Ramos (cell line): ENCODE measurements around the gene SELENOO.

ENCODE experiments used
- in situ Hi-C: fragments of 300-500 bp; cut with MboI; formaldehyde crosslinking; loops from one replicate; pipeline ENCODE4 v1.14.3; 2022; ENCODE audit warnings: low sequenced_read_pairs; ENCODE audit not compliant: unreplicated experiment

SELENOO gene

DNA sequence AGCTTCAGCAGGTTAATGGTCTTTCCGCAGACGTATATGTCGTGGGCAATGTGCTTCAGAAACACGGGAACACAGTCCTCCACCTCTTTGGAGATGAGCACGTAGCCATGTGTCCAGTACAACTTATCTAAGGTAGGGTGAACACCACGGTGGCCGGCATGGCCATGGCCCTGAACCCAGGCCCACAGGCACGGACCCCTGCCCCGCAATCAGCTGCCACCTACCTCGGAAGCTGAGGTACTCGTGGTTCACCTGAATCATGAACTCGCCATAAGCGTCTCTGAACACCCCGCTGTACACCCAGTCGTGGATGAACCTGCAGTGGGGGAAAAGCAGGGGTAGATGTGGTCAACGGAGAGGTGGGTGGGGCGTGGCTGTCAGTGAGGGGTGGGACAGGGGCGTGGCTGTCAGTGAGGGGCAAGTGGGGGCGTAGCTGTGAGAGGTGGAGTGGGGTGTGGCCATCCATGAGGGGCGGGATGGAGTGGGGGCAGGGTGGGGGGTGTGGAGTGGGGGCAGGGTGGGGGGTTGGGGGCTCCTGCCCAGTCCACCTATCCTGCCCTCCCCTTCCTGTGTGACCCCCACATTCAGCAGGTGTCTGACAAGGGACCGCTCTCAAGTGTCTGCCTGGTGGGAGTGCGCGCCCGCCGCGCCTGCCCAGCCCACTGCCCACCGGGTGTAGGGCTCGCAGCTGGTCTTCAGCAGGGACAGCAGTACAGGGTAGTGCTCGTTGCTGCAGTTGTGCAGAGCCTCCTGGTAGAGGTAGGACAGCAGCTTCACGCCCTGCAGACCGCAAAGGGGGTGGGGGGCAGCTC, 25.5 kb downstream of the SELENOO start:
- in situ Hi-C loops: no loop called here

DNA sequence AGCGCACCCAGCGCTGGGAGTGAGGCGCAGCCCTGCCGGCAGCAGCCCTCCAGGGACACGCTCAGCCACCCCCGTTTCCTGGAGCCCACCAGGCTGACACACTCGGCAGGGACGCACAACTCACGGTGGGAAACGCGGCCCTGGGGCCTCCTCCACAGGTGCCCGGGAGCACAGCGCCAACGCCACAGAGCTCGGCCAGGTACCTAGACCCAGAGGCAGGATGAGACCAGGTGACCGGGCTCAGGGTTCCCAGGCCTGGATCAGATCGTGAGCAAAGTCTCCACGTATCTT, 26.0 kb downstream of the SELENOO start:
- in situ Hi-C loops: no loop called here

GRCh38 chr22:50227579-50228215, 26.9 kb downstream of the SELENOO start:
- in situ Hi-C loops: no loop called here

- in situ Hi-C loops: no loop called here
These were observed 27.6 kb downstream of the SELENOO start for GRCh38 chr22:50228366-50228765.

- in situ Hi-C loops: no loop called here
These were observed 28.6 kb downstream of the SELENOO start for GRCh38 chr22:50229370-50229769.

DNA sequence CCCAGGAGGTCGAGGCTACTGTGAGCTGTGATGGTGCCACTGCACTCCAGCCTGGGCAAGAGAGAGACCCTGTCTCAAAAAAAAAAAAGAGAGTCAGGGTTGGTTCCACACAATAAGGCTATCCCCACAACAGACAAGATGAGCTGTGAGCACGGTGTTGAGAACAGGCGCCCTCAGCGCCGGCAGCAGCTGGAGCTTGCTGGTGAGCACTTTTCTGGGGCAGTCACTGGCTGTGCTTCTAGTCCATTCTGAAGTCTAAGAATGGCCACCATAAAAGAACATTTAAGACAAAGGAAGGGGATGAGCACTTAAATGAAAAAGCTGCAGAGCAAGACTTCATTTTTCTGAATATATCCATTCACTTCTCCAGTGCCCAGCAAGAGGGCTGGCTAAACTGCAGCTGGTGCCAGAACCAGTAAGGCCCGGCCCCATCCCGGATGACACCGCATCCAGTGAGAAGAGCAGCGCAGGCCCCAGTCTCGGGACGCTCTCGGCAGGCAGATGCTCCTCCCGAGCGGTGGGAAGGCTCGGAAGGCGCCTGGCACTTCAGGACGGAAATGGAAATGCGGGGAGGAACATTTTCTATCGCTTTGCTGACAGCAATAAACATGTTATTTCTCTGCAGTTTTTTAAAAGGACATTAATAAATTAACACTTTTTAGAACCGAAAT, 31.8 kb downstream of the SELENOO start:
- in situ Hi-C loops: no loop called here

DNA sequence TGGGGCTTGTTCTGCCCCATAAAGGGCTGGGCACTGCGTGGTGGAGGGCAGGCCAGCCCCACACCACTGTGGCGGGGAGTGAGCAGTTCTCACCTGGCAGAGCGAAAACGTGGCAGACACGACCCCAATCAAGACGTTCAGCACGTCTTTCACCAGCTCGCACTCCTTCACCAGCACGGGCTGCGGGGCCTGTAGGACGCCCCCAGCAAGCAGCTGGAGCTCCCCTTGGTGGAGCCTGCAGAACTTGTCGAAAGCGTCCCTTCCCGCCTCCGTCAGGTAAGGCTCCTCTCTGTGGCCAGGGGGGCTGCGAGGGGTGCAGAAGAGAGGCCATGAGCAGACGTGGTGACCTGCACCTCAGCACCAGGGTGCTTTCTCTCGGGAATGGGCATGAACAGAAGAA, 32.4 kb downstream of the SELENOO start:
- in situ Hi-C loops: no loop called here

- in situ Hi-C loops: no loop called here
These were observed 36.1 kb downstream of the SELENOO start for GRCh38 chr22:50236731-50237409.

DNA sequence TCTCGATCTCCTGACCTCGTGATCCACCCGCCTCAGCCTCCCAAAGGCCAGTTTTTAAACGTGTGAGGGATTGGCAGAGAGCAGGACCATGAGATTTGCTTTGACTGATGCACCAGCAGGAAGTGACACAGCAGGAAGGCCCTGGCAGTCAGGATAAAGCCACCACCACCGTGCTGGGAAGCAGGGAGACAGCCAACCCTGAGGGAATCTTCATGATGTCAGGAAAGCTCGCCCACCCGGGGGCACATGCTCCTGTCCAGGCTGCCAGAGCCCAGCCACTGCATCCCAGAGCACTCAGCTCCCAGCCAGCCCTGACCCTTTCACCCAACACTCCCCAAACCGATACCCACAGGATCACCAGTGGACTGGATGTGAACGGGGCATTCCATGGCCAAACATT, 37.9 kb downstream of the SELENOO start:
- in situ Hi-C loops: no loop called here

- in situ Hi-C loops: no loop called here
These were observed 41.7 kb downstream of the SELENOO start for GRCh38 chr22:50242406-50242949.

DNA sequence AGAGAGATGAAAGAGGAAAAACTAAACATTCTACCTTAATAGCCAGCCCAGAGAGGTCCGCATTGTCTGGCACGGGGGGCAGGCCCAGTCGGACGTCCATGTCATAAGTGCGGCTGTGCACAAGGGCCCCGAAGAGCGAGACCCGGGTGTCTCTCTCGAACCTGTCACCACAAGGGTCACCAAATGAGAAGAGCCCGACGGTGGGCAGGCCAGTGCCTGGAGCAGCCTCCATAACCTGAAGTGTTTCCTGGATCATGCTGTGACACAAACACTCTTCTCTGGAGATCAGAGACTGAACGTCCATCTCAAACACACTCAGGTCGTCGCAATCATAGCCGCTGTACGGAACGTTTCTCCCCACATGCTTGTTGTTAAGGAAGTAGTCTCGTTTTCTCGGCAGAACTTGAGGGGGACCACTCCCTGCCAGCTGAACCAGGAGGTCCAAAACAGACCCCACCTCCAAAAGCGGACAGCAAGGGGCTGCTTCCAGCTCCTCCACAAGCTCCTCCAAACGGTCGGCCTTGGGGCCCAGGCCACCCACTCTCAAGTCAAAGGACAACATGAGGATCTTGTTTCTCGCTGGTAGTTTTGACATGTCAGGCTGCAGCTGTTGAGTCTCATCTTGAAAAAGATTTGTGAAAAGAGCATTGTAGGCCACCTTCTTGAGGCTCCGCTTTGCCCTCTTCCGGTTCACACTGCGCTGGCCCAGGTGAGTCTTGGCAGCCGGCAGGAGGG, 43.0 kb downstream of the SELENOO start:
- in situ Hi-C loops: no loop called here

DNA sequence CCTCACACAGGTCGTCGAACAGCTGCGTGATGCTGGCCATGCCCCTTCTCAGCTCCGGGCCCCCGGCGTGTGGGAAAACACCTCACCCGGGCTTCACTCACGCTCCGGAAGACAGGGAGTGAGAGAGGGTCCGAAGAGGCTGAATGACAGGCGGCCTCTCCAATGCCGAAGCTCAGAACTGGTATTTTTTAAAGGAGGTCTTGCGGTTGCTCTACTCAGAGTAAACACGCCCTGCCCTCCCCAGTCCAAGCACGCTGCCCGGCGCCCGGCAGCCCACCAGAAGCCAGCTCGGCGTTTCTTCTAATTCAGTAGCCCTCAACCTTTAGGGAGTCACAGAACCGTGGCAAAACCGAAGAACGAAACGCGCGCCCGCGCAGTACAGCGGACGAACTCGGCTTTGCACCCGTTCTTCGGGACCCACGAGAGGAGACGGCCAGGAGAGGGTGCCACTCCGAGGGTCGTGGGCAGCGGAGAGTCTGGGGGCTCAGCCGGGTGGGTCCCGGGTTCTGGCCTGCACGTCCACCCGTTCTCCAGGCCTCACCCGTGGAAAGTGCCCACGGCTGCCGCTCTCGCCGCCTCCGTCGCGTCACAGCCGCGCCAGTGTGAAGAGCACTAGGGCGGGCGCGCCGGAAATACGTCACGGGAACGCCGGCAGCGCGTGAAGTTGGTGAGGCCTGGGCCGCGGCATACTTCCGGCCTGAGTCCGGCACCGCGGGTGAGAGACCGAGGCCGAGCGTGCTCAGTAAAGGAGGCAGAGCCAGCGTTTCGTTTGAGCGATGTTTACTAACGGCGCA, 43.8 kb downstream of the SELENOO start, which contains the start of gene TUBGCP6:
Gene TUBGCP6, minus strand, starts transcription at position 604 of the 794 bp plus-strand sequence. Its CDS starts 564 bp downstream, at position 40.
- in situ Hi-C loops: no loop called here

DNA sequence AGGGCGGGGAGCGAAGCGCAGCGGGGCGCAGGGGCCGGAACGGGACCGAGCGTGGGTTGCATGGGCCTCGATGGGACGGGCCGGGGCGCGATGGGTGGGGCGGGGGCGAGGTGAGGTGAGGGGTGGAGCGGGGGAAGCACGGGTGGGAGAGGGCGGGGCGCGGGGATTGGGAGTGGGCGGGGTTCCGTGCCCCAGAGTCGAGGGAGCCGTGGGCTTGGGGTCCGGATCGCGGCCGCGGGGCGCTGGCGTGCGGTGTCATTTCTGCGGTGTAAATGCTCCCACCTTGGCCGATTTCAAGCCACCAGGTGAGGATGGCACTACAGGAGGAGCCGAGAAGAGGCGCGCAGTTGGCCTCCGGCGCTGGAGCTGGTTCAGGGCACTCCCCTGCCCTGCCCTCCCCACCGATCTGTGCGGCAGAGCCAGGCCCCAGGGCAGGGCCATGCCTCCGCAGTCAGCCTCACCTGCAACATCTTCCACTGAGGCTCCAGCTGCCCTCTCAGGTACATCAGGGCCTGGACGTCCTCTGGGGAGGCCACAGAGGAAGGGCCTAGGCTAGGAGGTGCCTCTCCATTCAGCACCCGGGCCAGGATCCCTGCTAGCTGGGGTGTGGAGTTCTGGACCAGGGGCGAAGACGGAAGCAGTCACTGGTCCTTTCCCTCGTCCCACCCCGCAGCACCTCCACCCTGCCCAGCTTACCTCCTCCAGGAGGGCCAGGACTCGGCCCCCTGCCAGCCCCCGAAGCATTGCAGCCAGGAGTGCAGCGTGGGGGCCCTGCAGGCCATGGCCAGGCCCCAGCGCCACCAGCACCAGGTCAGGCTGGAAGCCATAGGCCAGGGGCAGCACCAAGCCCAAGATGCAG, 44.6 kb downstream of the SELENOO start:
- in situ Hi-C loops: no loop called here

DNA sequence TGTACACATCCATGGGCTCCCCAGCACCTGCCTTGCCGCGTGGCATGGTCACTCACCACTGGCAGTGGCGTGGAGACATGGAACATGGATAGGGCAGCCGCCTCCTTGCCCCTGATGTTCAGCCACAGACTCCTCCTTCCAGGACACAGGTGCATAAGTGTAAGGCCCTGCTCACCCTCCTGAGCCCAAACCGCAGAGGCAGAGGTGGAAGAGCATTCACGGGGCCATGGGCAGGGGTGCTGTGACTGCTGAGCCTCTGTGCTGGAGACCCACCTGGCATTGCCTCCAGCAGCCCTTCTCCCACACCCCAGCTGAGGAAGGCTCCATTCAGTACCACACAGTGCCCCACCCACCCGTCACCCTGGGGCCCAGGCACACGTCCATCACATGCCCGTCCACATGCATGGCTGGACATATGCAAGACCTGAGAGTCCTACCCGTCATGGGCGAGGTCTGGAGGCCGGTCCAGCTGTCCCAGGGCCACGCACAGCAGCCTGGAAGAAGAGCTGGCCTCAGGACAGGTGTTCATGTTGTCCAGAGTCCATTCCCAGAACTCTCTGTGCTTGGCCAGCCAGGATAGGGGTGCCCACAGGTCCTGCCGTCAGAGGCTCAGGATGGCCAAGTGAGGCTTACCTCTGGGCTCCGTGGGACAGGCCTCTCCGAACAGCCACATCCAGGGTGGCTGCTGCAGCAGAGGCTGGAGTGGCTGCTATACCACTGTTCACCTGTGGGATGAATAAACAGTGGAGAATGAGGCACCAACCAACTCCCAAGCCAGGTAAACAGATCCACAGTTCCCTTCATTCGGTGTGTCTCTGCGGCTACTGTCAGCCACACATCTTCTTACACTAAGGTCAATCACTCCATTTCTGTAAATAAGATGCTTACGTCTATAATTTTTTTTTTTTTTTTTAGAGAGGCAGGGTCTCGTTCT, 45.7 kb downstream of the SELENOO start:
- in situ Hi-C loops: no loop called here

- in situ Hi-C loops: no loop called here
These were observed 46.9 kb downstream of the SELENOO start for GRCh38 chr22:50247748-50248147.

- in situ Hi-C loops: no loop called here
These were observed 47.6 kb downstream of the SELENOO start for GRCh38 chr22:50248196-50249081.
